NB4 (cell line): Measurements from ENCODE around the gene CLEC1A.

ENCODE experiments used
- DNase-seq: peaks from one replicate; pipeline ENCODE4 v3.0.0; 2010; ENCODE audit warnings: low read depth
- H3K4me3 ChIP-seq: one replicate; pipeline ENCODE4 v1.5.1; 2011; ENCODE audit warnings: mild to moderate bottlenecking, low read depth, low read length, moderate library complexity
- MYC ChIP-seq: IDR thresholded peaks from 2 replicates; pipeline ENCODE4 v1.6.1; 2011; ENCODE audit warnings: low read depth, low read length
- POLR2A ChIP-seq: IDR thresholded peaks from 2 replicates; pipeline ENCODE4 v1.6.1; 2011; ENCODE audit warnings: mild to moderate bottlenecking; ENCODE audit not compliant: insufficient read length; ENCODE audit errors: extremely low read depth
- TF ChIP-seq, protein P1 (sequence below): IDR thresholded peaks from one replicate; pipeline ENCODE4 v1.5.1; 2012; ENCODE audit warnings: low read depth, low read length
- TF ChIP-seq, protein P2 (sequence below): IDR thresholded peaks from 2 replicates; pipeline ENCODE4 v1.6.1; 2011; ENCODE audit warnings: low read depth, low read length

The CLEC1A gene

DNA sequence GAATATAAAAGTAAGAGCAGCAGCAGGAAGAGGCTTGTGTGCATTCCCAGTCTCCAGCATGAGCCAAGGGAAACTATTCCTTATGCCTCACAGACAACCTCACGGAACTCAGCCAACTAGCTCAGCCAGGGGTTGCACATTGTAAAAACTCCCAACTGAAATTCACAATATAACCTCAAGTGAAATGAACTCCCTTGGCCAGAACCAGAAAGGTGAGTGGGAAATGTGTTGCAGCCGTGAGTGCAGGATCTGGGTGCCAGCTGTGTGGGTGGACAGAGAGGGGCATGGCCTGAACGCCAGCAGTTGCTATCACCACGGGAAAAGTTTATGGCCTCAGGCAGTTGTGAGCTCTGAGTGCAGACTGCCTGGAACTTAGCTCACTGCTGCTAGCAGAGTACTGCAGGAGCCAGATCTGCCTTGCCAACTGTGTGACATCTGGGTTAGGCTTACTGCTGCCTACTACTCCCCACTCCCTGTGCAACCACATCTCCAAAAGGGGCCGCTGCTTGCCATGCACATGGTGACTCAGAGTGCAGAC, 2.3 kb upstream of the CLEC1A start:
- DNase-seq, result no peak
- no peak overlapping the region for H3K4me3 ChIP-seq
- TF ChIP-seq POLR2A, result no peak
- TF ChIP-seq, protein P1, sequence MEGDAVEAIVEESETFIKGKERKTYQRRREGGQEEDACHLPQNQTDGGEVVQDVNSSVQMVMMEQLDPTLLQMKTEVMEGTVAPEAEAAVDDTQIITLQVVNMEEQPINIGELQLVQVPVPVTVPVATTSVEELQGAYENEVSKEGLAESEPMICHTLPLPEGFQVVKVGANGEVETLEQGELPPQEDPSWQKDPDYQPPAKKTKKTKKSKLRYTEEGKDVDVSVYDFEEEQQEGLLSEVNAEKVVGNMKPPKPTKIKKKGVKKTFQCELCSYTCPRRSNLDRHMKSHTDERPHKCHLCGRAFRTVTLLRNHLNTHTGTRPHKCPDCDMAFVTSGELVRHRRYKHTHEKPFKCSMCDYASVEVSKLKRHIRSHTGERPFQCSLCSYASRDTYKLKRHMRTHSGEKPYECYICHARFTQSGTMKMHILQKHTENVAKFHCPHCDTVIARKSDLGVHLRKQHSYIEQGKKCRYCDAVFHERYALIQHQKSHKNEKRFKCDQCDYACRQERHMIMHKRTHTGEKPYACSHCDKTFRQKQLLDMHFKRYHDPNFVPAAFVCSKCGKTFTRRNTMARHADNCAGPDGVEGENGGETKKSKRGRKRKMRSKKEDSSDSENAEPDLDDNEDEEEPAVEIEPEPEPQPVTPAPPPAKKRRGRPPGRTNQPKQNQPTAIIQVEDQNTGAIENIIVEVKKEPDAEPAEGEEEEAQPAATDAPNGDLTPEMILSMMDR, result no peak
- TF ChIP-seq, protein P2, sequence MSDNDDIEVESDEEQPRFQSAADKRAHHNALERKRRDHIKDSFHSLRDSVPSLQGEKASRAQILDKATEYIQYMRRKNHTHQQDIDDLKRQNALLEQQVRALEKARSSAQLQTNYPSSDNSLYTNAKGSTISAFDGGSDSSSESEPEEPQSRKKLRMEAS, result no peak
- no peak for TF ChIP-seq MYC

DNA sequence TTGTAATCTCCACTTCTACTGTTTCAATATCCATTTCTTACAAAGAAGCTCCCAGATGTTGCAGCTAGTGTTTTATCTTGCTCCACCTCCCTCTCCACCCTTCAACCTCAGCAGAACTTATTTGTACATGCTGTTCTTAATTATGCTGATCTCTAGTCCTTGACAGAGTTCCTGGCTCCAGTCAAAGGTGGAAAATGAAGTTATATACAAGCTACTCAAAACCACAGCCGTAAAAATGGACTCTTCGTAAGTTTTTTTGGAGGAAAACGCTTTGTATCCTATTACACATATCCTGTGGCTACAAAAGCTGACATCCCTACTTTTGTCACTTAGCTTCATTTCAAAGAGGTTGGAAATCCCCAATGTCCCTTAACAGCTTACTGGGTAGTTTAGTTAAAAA, 1.3 kb downstream of the CLEC1A start:
- no peak for DNase-seq
- TF ChIP-seq POLR2A, result no peak
- TF ChIP-seq, protein P1, result no peak
- no peak for TF ChIP-seq MYC
- TF ChIP-seq, protein P2, result no peak
- H3K4me3 ChIP-seq, result no peak overlapping the region

DNA sequence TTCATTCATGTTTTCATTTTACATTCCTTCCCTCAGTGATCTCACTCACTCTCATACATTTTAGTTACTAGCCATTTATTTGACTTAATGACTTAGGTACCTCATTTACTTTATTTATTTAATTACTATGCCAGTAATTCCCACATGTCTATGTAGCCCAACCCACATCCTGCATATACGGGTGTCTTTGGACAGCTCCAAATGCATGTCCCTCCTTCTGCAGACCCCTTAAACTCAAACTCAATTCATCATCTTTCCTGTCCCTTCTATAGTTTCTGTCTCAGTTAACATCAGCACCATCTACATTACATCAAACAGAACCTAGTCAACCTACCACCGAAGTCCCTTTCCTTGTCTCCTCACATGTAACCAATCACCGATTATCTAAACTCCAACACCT, 2.8 kb downstream of the CLEC1A start:
- H3K4me3 ChIP-seq, result no peak overlapping the region
- DNase-seq, result no peak
- TF ChIP-seq POLR2A, result no peak
- no peak for TF ChIP-seq MYC
- TF ChIP-seq, protein P2, result no peak
- TF ChIP-seq, protein P1, result no peak

DNA sequence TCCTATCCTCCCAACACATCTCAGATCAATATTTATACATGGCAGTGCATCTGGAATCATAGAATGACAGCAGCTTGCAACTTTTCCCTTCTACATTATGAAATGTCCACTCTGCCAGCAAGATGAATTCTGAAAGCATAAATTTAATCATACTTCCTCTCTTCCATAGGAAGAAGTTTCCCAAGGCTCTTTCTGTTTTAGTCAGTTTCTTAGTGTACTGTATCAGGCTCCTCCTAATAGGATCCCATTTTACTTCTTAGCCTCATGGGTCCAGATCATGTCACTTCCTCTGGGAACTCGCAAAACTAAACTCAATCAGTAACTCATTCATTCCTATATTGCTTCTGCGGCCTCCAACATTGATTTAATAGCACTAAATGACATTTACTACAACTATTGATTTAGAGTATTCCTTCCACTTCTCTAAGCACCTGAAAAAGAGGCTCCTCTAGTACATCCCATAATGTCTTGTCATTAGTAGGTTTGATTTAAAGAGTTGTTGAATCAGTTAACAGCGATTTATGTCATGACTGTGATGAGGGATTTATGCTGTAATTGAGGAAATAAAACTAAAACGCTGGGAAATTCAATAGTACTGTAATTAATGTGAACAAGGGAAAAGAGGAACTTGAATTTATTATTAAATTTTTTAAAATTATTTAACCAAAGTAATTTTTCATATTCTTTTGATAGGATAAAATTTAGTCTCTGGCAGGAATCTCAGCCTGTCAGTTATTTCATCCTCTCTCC, 4.0 kb downstream of the CLEC1A start:
- no peak for TF ChIP-seq MYC
- no peak for TF ChIP-seq POLR2A
- TF ChIP-seq, protein P2, result no peak
- TF ChIP-seq, protein P1, result no peak
- DNase-seq, result no peak
- no peak overlapping the region for H3K4me3 ChIP-seq

DNA sequence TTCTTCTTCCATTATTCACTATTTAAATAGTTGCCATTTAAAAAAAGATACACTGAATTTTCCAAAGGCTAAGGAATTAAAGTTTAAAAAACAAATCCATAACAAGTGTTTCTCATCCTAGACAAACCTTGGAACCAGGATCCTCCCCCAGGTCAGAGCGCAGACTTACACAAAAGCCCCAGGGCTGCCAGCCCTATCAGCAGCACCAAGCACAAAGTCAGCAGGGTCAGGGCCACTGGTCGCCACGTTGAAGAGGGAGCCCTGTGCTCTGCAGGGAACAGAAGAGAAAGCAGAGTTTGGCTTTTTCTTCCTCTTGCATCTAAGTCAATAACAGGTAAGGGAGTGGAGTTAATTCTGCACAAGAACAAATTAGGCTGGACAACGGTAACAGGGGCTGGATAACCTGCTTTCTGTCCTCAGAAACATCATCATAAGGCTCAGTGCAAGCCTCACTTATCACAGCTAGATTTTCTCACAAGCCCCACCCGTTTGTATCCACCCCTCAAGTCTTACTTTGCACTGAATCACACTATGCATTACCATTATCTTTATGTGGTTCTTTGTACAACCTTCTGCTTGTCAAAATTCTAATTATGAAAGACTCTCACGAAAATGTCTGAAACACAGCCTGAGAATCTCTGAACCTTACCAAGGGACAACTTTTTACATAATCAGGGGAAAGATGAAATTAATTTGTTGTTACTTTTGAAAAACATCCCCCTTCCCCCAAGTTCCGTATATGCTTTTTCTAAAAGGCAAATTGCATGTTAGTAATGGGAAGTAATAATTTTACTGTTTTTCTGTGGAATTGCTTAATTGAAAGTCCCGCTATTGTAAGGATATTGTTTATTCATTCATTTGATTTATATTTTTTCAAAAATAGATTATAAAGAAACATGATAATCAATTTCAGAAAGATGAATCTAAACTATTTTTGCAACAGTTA, 9.6 kb downstream of the CLEC1A start:
- no peak for DNase-seq
- H3K4me3 ChIP-seq, result no peak overlapping the region
- TF ChIP-seq POLR2A (no peak), MYC (no peak)
- TF ChIP-seq, protein P1, result no peak
- TF ChIP-seq, protein P2, result no peak
